ENCODE data around the gene TAS2R9. TPM values are rescaled to one million over a fixed set of nuclear protein-coding genes. Genes with fewer than 3 reads are reported as not detected.

TAS2R9 gene
- total RNA-seq, 2 experiments from 2014 or later = not detected

GRCh38 chr12:10807186-10807585 is 2.8 kb downstream of the TAS2R9 start, which contains the start of gene TAS2R8:
Gene TAS2R8, minus strand, starts transcription at chr12:10807286. Its CDS starts 306 bp downstream, at chr12:10806980.
- H3K79me2 ChIP-seq (ENCODE audit: insufficient read depth, low read depth, low read length) = no peaks in the 10 kb centered on the region
- H3K36me3 ChIP-seq (ENCODE audit: insufficient read depth, low read length) = no peaks in the 10 kb centered on the region
- no peaks in the 10 kb centered on the region for H4K20me1 ChIP-seq (ENCODE audit: insufficient read depth, low read length)
- ChIA-PET CTCF (ENCODE audit: unreplicated experiment) (no interaction called here), POLR2A (interaction anchor here (0.6 kb wide), 1 partner anchor 392 kb away, joined by 6 read pairs; no protein-coding TSS in a partner anchor)
- no peak for DNase-seq (ENCODE audit: low spot score)
- no TSS peak for BruUV-seq (replicated peaks)
- H2AFZ ChIP-seq (ENCODE audit: low read length) = no peak within 1 kb of the TSS
- TF ChIP-seq CTCF (conservative IDR thresholded peaks at IDR 0.05; ENCODE audit: low read length) (no peak), EZH2phosphoT487 (IDR thresholded peaks at IDR 0.05; ENCODE audit: borderline replicate concordance, low read depth, low read length) (no peak)
- no peak within 1 kb of the TSS for H3K27ac ChIP-seq (ENCODE audit: low read depth, low read length, poor library complexity, severe bottlenecking)
- no peaks in the 10 kb centered on the region for H3K9me3 ChIP-seq (ENCODE audit: low read length)
- intact Hi-C loops (cut with micrococcal nuclease; ENCODE audit: unreplicated experiment) = no loop called here
- H3K4me1 ChIP-seq (ENCODE audit: insufficient read depth, low read length, poor library complexity, severe bottlenecking) = no peaks in the 10 kb centered on the region
- no peak within 1 kb of the TSS for H3K4me3 ChIP-seq (ENCODE audit: low read depth, low read length, poor library complexity, severe bottlenecking)
- no peaks in the 10 kb centered on the region for H3K9me2 ChIP-seq (ENCODE audit: insufficient read depth, low read length)
- no peak within 1 kb of the TSS for H3K4me2 ChIP-seq (ENCODE audit: low read length)

- Histone ChIP-seq H3K4me3 (ENCODE audit: low read depth, low read length, poor library complexity, severe bottlenecking) (no peak within 1 kb of the TSS), H2AFZ (ENCODE audit: low read length) (no peak within 1 kb of the TSS), H3K9me3 (ENCODE audit: low read length) (no peaks in the 10 kb centered on the region), H3K27ac (ENCODE audit: low read depth, low read length, poor library complexity, severe bottlenecking) (no peak within 1 kb of the TSS), H3K36me3 (ENCODE audit: insufficient read depth, low read length) (no peaks in the 10 kb centered on the region), H4K20me1 (ENCODE audit: insufficient read depth, low read length) (no peaks in the 10 kb centered on the region), H3K79me2 (ENCODE audit: insufficient read depth, low read depth, low read length) (no peaks in the 10 kb centered on the region), H3K4me1 (ENCODE audit: insufficient read depth, low read length, poor library complexity, severe bottlenecking) (no peaks in the 10 kb centered on the region), H3K4me2 (ENCODE audit: low read length) (no peak within 1 kb of the TSS), H3K9me2 (ENCODE audit: insufficient read depth, low read length) (0 out of 2 replicates have a peak, but pooled peaks cover 3% of the 10 kb centered on the region)
- no peak for DNase-seq (ENCODE audit: low spot score)
- ChIA-PET POLR2A (no interaction called here), CTCF (ENCODE audit: unreplicated experiment) (no interaction called here)
- BruUV-seq (replicated peaks) = no TSS peak
- TF ChIP-seq EZH2phosphoT487 (IDR thresholded peaks at IDR 0.05; ENCODE audit: borderline replicate concordance, low read depth, low read length) = no peak
- no peak for TF ChIP-seq CTCF (conservative IDR thresholded peaks at IDR 0.05; ENCODE audit: low read length)
- intact Hi-C loops (cut with micrococcal nuclease; ENCODE audit: unreplicated experiment) = no loop called here
These were observed 7.4 kb downstream of the TAS2R9 start, which contains the start of gene TAS2R7 for GRCh38 chr12:10802587-10802986. Gene TAS2R7, minus strand, starts transcription at chr12:10802627. Its CDS starts 57 bp downstream, at chr12:10802570.

GRCh38 chr12:10801741-10802140 is 8.2 kb downstream of the TAS2R9 start:
- H3K79me2 ChIP-seq (ENCODE audit: insufficient read depth, low read depth, low read length) = no peaks in the 10 kb centered on the region
- no peaks in the 10 kb centered on the region for H3K9me3 ChIP-seq (ENCODE audit: low read length)
- intact Hi-C loops (cut with micrococcal nuclease; ENCODE audit: unreplicated experiment) = no loop called here
- H3K36me3 ChIP-seq (ENCODE audit: insufficient read depth, low read length) = no peaks in the 10 kb centered on the region
- H4K20me1 ChIP-seq (ENCODE audit: insufficient read depth, low read length) = no peaks in the 10 kb centered on the region
- no peak overlapping the region for H3K4me2 ChIP-seq (ENCODE audit: low read length)
- no peak for TF ChIP-seq EZH2phosphoT487 (IDR thresholded peaks at IDR 0.05; ENCODE audit: borderline replicate concordance, low read depth, low read length)
- no peak for TF ChIP-seq CTCF (conservative IDR thresholded peaks at IDR 0.05; ENCODE audit: low read length)
- no peak overlapping the region for H2AFZ ChIP-seq (ENCODE audit: low read length)
- BruUV-seq (replicated peaks) = no TSS peak
- POLR2A ChIA-PET = no interaction called here
- H3K27ac ChIP-seq (ENCODE audit: low read depth, low read length, poor library complexity, severe bottlenecking) = no peak overlapping the region
- no peak overlapping the region for H3K4me3 ChIP-seq (ENCODE audit: low read depth, low read length, poor library complexity, severe bottlenecking)
- CTCF ChIA-PET (ENCODE audit: unreplicated experiment) = no interaction called here
- H3K4me1 ChIP-seq (ENCODE audit: insufficient read depth, low read length, poor library complexity, severe bottlenecking) = no peaks in the 10 kb centered on the region
- H3K9me2 ChIP-seq (ENCODE audit: insufficient read depth, low read length) = 0 out of 2 replicates have a peak, but pooled peaks cover 3% of the 10 kb centered on the region
- DNase-seq (ENCODE audit: low spot score) = no peak

All from OCI-LY7 (cell line).